A549 (cell line): ENCODE data around the gene NFE2L2. TPM values are rescaled to one million over a fixed set of nuclear protein-coding genes. Genes with fewer than 3 reads are reported as not detected.
"Not testable (repeated sequence)": the region's sequence is repeated elsewhere in the genome, so short reads cannot be mapped to it uniquely, and the experiment has no call there.

ENCODE experiments used
- ATAC-seq, 2 experiments: fragments of 200-7000 bp in 1 of 2; fragments of >200 bp in 1 of 2; cut with Nextera tagmentation in 1 of 2; cut with Tn5 transposase in 1 of 2; 3 replicates each; pipeline versions ENCODE4 v1.8.0 to v1.9.1; 2018 to 2020; ENCODE audit warnings: mild to moderate bottlenecking in 1 of 2, moderate library complexity in 1 of 2
- CTCF ChIA-PET: fragments of 300-600 bp; sonication (Branson Sonifier 250); formaldehyde crosslinking; extraction: SDS; loops from one replicate; lab custom pipeline; 2021; ENCODE audit warnings: antibody characterized with exemption, inconsistent platforms; lab: Yijun Ruan, JAX
- POLR2A ChIA-PET: fragments of 350-600 bp; formaldehyde crosslinking; extraction: SDS; loops from one replicate; lab custom pipeline; 2021; ENCODE audit warnings: antibody characterized with exemption, inconsistent platforms; lab: Yijun Ruan, JAX
- DNase-seq, 2 experiments: peaks; one replicate each; pipeline versions ENCODE4 v3.0.0 to v3.0.0-alpha.2; 2011 to 2016; ENCODE audit warnings: low read depth in 1 of 2, low spot score in 1 of 2
- FAIRE-seq: peaks from 2 replicates; lab custom pipeline; 2011; peaks lifted over from hg19 to GRCh38; lab: Jason Lieb, UNC
- H3K27ac ChIP-seq, 2 experiments: fragments of >200 bp; sonication (Bioruptor Twin); formaldehyde crosslinking; 3 replicates each; pipeline ENCODE4 v1.5.1; 2016 to 2017
- H3K4me1 ChIP-seq: fragments of >200 bp; sonication (Bioruptor Twin); formaldehyde crosslinking; 3 replicates; pipeline ENCODE4 v1.6.1; 2016
- H3K4me2 ChIP-seq: fragments of >200 bp; sonication (Bioruptor Twin); formaldehyde crosslinking; 3 replicates; pipeline ENCODE4 v1.6.1; 2016
- H3K4me3 ChIP-seq: fragments of >200 bp; sonication (Bioruptor Twin); formaldehyde crosslinking; 3 replicates; pipeline ENCODE4 v1.5.1; 2016
- H3K9me3 ChIP-seq: fragments of >200 bp; sonication (Bioruptor Twin); formaldehyde crosslinking; 3 replicates; pipeline ENCODE4 v1.6.1; 2016
- ATOH8 ChIP-seq: fragments of 250-450 bp; sonication (Bioruptor Pico); IDR thresholded peaks from 2 replicates; pipeline ENCODE4 v1.5.0; 2020; ENCODE audit warnings: low read depth, mild to moderate bottlenecking, moderate library complexity
- BHLHE40 ChIP-seq: IDR thresholded peaks from 2 replicates; pipeline ENCODE4 v1.6.1; 2012; ENCODE audit warnings: low read depth, low read length, inconsistent platforms
- CBX2 ChIP-seq: fragments of 200-600 bp; sonication (generic); IDR thresholded peaks from 2 replicates; pipeline ENCODE4 v1.6.1; 2016; ENCODE audit warnings: low read depth, mild to moderate bottlenecking, borderline replicate concordance
- CBX8 ChIP-seq: fragments of 200-600 bp; sonication (generic); IDR thresholded peaks from 2 replicates; pipeline ENCODE4 v1.6.1; 2016
- EP300 ChIP-seq, 2 experiments: fragments of >200 bp; sonication (Bioruptor Twin); formaldehyde crosslinking; IDR thresholded peaks; 2 replicates in 1 of 2; 3 replicates in 1 of 2; pipeline ENCODE4 v1.6.1; 2016 to 2017
- FOSL2 ChIP-seq, 2 experiments: fragments of 450-650 bp in 1 of 2; fragments of >200 bp in 1 of 2; sonication (Bioruptor Twin) in 1 of 2; formaldehyde crosslinking; IDR thresholded peaks; 2 replicates each; pipeline versions ENCODE4 v1.5.0 to v1.6.1; 2016 to 2020; ENCODE audit warnings: mild to moderate bottlenecking in 1 of 2, moderate library complexity in 1 of 2
- HDAC2 ChIP-seq: fragments of 200-600 bp; sonication (generic); IDR thresholded peaks from 2 replicates; pipeline ENCODE4 v1.6.1; 2016
- HOXB5 ChIP-seq: fragments of 250-450 bp; sonication (Bioruptor Pico); IDR thresholded peaks from 2 replicates; pipeline ENCODE4 v1.5.0; 2020; ENCODE audit warnings: mild to moderate bottlenecking, moderate library complexity
- KDM5A ChIP-seq: fragments of 200-600 bp; sonication (generic); IDR thresholded peaks from 2 replicates; pipeline ENCODE4 v1.6.1; 2016; ENCODE audit warnings: antibody characterized with exemption, mild to moderate bottlenecking
- MAFK ChIP-seq: fragments of 450-650 bp; IDR thresholded peaks from 2 replicates; pipeline ENCODE4 v1.6.1; 2014; ENCODE audit not compliant: partially characterized antibody
- MAZ ChIP-seq: fragments of 150-350 bp; IDR thresholded peaks from 2 replicates; pipeline ENCODE4 v1.6.1; 2014; ENCODE audit warnings: antibody characterized with exemption, low read depth, low read length, borderline replicate concordance
- NR3C1 ChIP-seq: fragments of >200 bp; sonication (Bioruptor Twin); formaldehyde crosslinking; IDR thresholded peaks from 3 replicates; pipeline ENCODE4 v1.6.1; 2017
- PHF8 ChIP-seq: fragments of 200-600 bp; sonication (generic); IDR thresholded peaks from 2 replicates; pipeline ENCODE4 v1.6.1; 2016; ENCODE audit warnings: low read depth, mild to moderate bottlenecking, antibody characterized with exemption, moderate library complexity, borderline replicate concordance
- SREBF2 ChIP-seq: fragments of 450-650 bp; IDR thresholded peaks from 2 replicates; pipeline ENCODE4 v1.6.1; 2014; ENCODE audit warnings: mild to moderate bottlenecking, moderate library complexity
- USF2 ChIP-seq: fragments of 450-650 bp; IDR thresholded peaks from 2 replicates; pipeline ENCODE4 v1.6.1; 2014; ENCODE audit warnings: antibody characterized with exemption
- ZC3H11A ChIP-seq: fragments of 450-650 bp; IDR thresholded peaks from 2 replicates; pipeline ENCODE4 v1.6.1; 2014; ENCODE audit warnings: antibody characterized with exemption, mild to moderate bottlenecking
- ZNF302 ChIP-seq: fragments of 250-450 bp; sonication (Bioruptor Pico); IDR thresholded peaks from 2 replicates; pipeline ENCODE4 v1.9.0; 2021; ENCODE audit warnings: inconsistent platforms, mild to moderate bottlenecking, moderate library complexity
- WGBS: methylation state at CpG from one replicate; pipeline ENCODE4 v1.1.6; 2017; ENCODE audit errors: missing lambda C conversion rate; 5-methylcytosine and 5-hydroxymethylcytosine counted together
- polyA plus RNA-seq, 4 experiments: library from polyadenylated mRNA; depleted of rRNA in 3 of 4; stranded (reverse); fragments of >200 nt; fragmentation: RNase III in 1 of 4; extraction: RNeasy Plus Mini Kit Qiagen cat#74134 plus additional on column Dnase treatment in 1 of 4; gene quantifications; 2 replicates in 3 of 4; 3 replicates in 1 of 4; pipeline ENCODE4 v1.2.3, GENCODE V29; 2011 to 2017
- TF ChIP-seq, protein P1 (sequence below): fragments of >200 bp; sonication (Bioruptor Twin); formaldehyde crosslinking; IDR thresholded peaks from 2 replicates; pipeline ENCODE4 v1.6.1; 2016
- TF ChIP-seq, protein P2 (sequence below): IDR thresholded peaks from 2 replicates; pipeline ENCODE4 v1.6.1; 2012

The NFE2L2 gene
- polyA plus RNA-seq, 2 of the 4 experiments (the other 2 are of a cell fraction): 65.8 to 146 TPM

DNA sequence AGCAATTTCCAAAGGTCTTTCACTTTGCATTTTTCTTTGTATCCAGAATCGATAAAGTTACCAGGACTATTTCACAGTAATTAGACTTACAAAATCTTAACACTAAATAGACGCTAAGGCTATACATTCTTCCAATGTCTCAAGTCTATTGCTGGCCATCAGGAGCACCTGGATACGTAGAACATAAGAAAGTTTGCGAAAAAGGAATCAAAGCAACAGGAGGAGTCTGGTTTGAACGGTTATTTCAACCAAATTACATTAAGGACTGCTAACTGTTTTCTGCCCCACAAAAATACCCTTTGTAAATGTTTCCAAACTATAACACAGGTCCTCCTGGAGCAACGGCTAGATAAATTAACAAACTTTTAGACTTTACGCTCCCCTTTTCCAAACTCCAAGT is 53.4 kb downstream of the NFE2L2 start:
- ATAC-seq: no peak
- ChIA-PET POLR2A (interaction anchor here (0.9 to 1.7 kb wide), 4 partner anchors 41 to 54 kb away, joined by 5 to 18 read pairs (median 12); partner anchors contain the start of gene NFE2L2), CTCF (interaction anchor here (0.8 to 1.7 kb wide), 3 partner anchors 16 to 47 kb away, joined by 4 to 8 read pairs (median 6); no protein-coding TSS in a partner anchor)
- Histone ChIP-seq H3K4me3 (peak overlapping the region; percentile 51), H3K9me3 (no peaks in the 10 kb centered on the region), H3K4me2 (peak overlapping the region; percentile 84), H3K27ac (peak overlapping the region; percentile 86 to 99), H3K4me1 (peaks cover 24% of the 10 kb centered on the region)
- DNase-seq: no peak
- 54% methylated on average over 7 of the region's 7 CpGs for WGBS
- TF ChIP-seq ZNF302 (CRISPR knock-in tag) (no peak), HDAC2 (no peak), MAZ (no peak), CBX8 (no peak)
- no peak for FAIRE-seq

DNA sequence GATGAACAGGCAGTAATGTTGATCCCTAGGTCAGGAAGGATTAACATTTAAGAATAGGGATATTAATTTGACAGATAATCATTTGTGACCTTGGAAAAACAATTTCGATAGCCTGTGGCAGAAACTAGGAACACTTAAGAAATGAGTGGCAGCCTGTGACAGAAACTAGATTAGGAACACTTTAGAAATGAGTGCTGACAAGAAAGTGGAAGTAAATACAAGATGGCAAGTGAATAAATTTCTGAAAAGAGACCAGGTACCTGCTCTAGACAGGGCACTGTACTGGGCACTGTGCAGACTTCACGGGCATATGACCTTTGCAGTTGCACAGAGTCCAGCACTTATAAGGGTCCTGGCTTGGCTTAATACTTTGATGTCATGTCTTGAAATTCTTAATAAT is 57.4 kb downstream of the NFE2L2 start:
- FAIRE-seq (no peak), DNase-seq (no peak), ATAC-seq (no peak)
- POLR2A ChIA-PET: no interaction called here
- 84% methylated on average over 2 of the region's 2 CpGs for WGBS
- CTCF ChIA-PET: no interaction called here
- TF ChIP-seq KDM5A (no peak), FOSL2 (IDR thresholded peaks at IDR 0.05) (no peak), FOSL2 (CRISPR knock-in tag; IDR thresholded peaks at IDR 0.05) (no peak), CBX2 (no peak), ATOH8 (CRISPR knock-in tag) (no peak), SREBF2 (no peak)
- Histone ChIP-seq H3K9me3 (no peaks in the 10 kb centered on the region), H3K4me1 (peaks cover 12% of the 10 kb centered on the region; the same call in 2 of the 3 replicates), H3K27ac (no peak overlapping the region), H3K4me2 (no peak overlapping the region), H3K4me3 (no peak overlapping the region)

- no peak overlapping the region for H3K4me3 ChIP-seq
- no peaks in the 10 kb centered on the region for H3K9me3 ChIP-seq
- H3K4me1 ChIP-seq: peaks cover 4% of the 10 kb centered on the region; the same call in 1 of the 3 replicates
- H3K27ac ChIP-seq: no peak overlapping the region
- TF ChIP-seq CBX8 (no peak), MAFK (no peak), ZC3H11A (no peak), KDM5A (no peak), PHF8 (no peak), USF2 (no peak)
- TF ChIP-seq, protein P1, sequence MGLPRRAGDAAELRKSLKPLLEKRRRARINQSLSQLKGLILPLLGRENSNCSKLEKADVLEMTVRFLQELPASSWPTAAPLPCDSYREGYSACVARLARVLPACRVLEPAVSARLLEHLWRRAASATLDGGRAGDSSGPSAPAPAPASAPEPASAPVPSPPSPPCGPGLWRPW: no peak
- TF ChIP-seq, protein P2, sequence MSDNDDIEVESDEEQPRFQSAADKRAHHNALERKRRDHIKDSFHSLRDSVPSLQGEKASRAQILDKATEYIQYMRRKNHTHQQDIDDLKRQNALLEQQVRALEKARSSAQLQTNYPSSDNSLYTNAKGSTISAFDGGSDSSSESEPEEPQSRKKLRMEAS: no peak
- FAIRE-seq (no peak), DNase-seq (no peak), ATAC-seq (no peak)
- CTCF ChIA-PET: interaction anchor here (0.7 to 1.6 kb wide), 3 partner anchors 27 to 60 kb away, joined by 3 to 8 read pairs (median 3); no protein-coding TSS in a partner anchor
- H3K4me2 ChIP-seq: no peak overlapping the region
- POLR2A ChIA-PET: interaction anchor here (1.2 kb wide), 1 partner anchor 8 kb away, joined by 3 read pairs; the partner anchor contains the start of gene HNRNPA3
- 77% methylated on average over 3 of the region's 3 CpGs for WGBS
Observed at GRCh38 chr2:177204417-177204816, 60.1 kb downstream of the NFE2L2 start.

- Histone ChIP-seq H3K4me3 (no peak overlapping the region), H3K27ac (no peak overlapping the region), H3K4me2 (no peak overlapping the region), H3K9me3 (no peaks in the 10 kb centered on the region), H3K4me1 (peaks cover 4% of the 10 kb centered on the region; the same call in 1 of the 3 replicates)
- ATAC-seq (no peak), FAIRE-seq (no peak)
- WGBS: 50% methylated on average over 3 of the region's 3 CpGs
- ChIA-PET POLR2A (interaction anchor here (1.0 kb wide), 1 partner anchor 10 kb away, joined by 5 read pairs; the partner anchor contains the start of gene HNRNPA3), CTCF (interaction anchor here (0.9 to 2.0 kb wide), 6 partner anchors 11 to 137 kb away, joined by 3 to 6 read pairs (median 4); partner anchors contain the start of gene NFE2L2)
- TF ChIP-seq HDAC2: no peak
- no peak for TF ChIP-seq EP300 (IDR thresholded peaks at IDR 0.05)
- TF ChIP-seq NR3C1: no peak
- no peak for TF ChIP-seq HOXB5 (CRISPR knock-in tag)
- no peak for TF ChIP-seq BHLHE40
- TF ChIP-seq, all 56 proteins: peak for 0
- no peak for DNase-seq
Observed at GRCh38 chr2:177201919-177202346, 62.6 kb downstream of the NFE2L2 start.

DNA sequence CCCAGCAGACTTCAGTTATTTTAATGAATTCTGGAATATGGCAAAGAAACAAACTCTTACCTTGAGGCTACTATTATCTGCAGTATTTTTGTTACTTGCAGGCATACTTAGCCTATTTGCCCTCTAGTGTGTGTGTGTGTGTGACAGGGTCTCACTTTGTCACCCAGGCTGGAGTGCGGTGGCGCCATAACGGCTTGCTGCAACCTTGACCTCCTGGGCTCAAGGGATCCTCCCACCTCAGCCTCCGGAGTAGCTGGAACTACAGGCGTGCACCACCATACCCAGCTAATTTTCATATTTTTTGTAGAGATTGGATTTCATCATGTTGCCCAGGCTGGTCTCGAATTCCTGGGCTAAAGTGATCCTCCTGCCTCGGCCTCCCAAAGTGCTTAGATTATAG is 64.1 kb downstream of the NFE2L2 start:
- H3K4me3 ChIP-seq, H3K4me1 ChIP-seq, ATAC-seq, H3K4me2 ChIP-seq, POLR2A ChIA-PET, H3K27ac ChIP-seq, H3K9me3 ChIP-seq, FAIRE-seq, DNase-seq: not testable (repeated sequence)
- WGBS: 86% methylated on average over 7 of the region's 7 CpGs
- CTCF ChIA-PET: interaction anchor here (0.7 to 1.3 kb wide), 3 partner anchors 9 to 558 kb away, joined by 3 to 4 read pairs (median 3); no protein-coding TSS in a partner anchor
